Type B pancreatic cell (in vitro differentiated cells): ENCODE data around the gene DLG1. TPM values are rescaled to one million over a fixed set of nuclear protein-coding genes. Genes with fewer than 3 reads are reported as not detected.
A peak's percentile ranks its signal among the peaks of the same experiment; 100 is the strongest.

ENCODE experiments used
- DNase-seq: peaks from one replicate; pipeline ENCODE4 v3.0.0; 2021; ENCODE audit warnings: mixed read lengths; ENCODE audit not compliant: unreplicated experiment; ENCODE audit errors: extremely low spot score
- H3K27ac Mint-ChIP-seq: 2 replicates; pipeline ENCODE4 v1.8.0; 2021; ENCODE audit warnings: mild to moderate bottlenecking, mixed read lengths
- H3K27me3 Mint-ChIP-seq: 2 replicates; pipeline ENCODE4 v1.8.0; 2021; ENCODE audit warnings: mixed read lengths
- H3K36me3 Mint-ChIP-seq: 2 replicates; pipeline ENCODE4 v1.8.0; 2021; ENCODE audit warnings: mixed read lengths
- H3K4me1 Mint-ChIP-seq: one replicate; pipeline ENCODE4 v1.8.0; 2021; ENCODE audit warnings: mixed read lengths; ENCODE audit not compliant: unreplicated experiment
- H3K4me3 Mint-ChIP-seq: 2 replicates; pipeline ENCODE4 v1.8.0; 2021; ENCODE audit warnings: mild to moderate bottlenecking, mixed read lengths
- H3K9me3 Mint-ChIP-seq: 2 replicates; pipeline ENCODE4 v1.8.0; 2021; ENCODE audit warnings: mixed read lengths
- CTCF ChIP-seq: fragments of 200-600 bp; sonication (generic); conservative IDR thresholded peaks from 2 replicates; pipeline ENCODE4 v1.5.0; 2021; ENCODE audit warnings: antibody characterized with exemption, mild to moderate bottlenecking
- total RNA-seq: library from RNA; stranded (reverse); gene quantifications from 2 replicates; pipeline ENCODE4 v1.2.1, GENCODE V29; 2021; ENCODE audit warnings: low replicate concordance

The DLG1 gene
- total RNA-seq, 1 donor from 2014 or later = 95.9 TPM

GRCh38 chr3:197300361-197300760 lies 1.9 kb upstream of the DLG1 start:
- Mint-ChIP-seq H3K4me3 (peak overlapping the region; percentile 54), H3K9me3 (peaks cover 4% of the 10 kb centered on the region), H3K4me1 (peaks cover 18% of the 10 kb centered on the region), H3K36me3 (peaks cover 4% of the 10 kb centered on the region), H3K27ac (peak overlapping the region; percentile 73), H3K27me3 (no peaks in the 10 kb centered on the region)
- no peak for TF ChIP-seq CTCF
- DNase-seq = no peak

- peak; percentile 73 for DNase-seq
- no peak for TF ChIP-seq CTCF
- H3K9me3 Mint-ChIP-seq = peaks cover 4% of the 10 kb centered on the region
- H3K27ac Mint-ChIP-seq = peak overlapping the region; percentile 94
- peaks cover 18% of the 10 kb centered on the region for H3K4me1 Mint-ChIP-seq
- no peaks in the 10 kb centered on the region for H3K27me3 Mint-ChIP-seq
- peak overlapping the region; percentile 94 for H3K4me3 Mint-ChIP-seq
- peaks cover 4% of the 10 kb centered on the region for H3K36me3 Mint-ChIP-seq
These were observed 788 bp upstream of the DLG1 start for GRCh38 chr3:197298945-197299854.

- Mint-ChIP-seq H3K27ac (peak overlapping the region; percentile 94), H3K36me3 (peaks cover 9% of the 10 kb centered on the region), H3K9me3 (peaks cover 4% of the 10 kb centered on the region), H3K4me3 (peak overlapping the region; percentile 96), H3K4me1 (peaks cover 24% of the 10 kb centered on the region), H3K27me3 (no peaks in the 10 kb centered on the region)
- TF ChIP-seq CTCF = no peak
- peak; percentile 93 for DNase-seq
These were observed 704 bp downstream of the DLG1 start for GRCh38 chr3:197297476-197298340.

- H3K27me3 Mint-ChIP-seq = no peaks in the 10 kb centered on the region
- H3K4me1 Mint-ChIP-seq = peaks cover 22% of the 10 kb centered on the region
- peak overlapping the region; percentile 96 for H3K4me3 Mint-ChIP-seq
- H3K9me3 Mint-ChIP-seq = no peaks in the 10 kb centered on the region
- H3K36me3 Mint-ChIP-seq = peaks cover 14% of the 10 kb centered on the region
- DNase-seq = no peak
- H3K27ac Mint-ChIP-seq = peak overlapping the region; percentile 94
- TF ChIP-seq CTCF = no peak
These were observed 1.4 kb downstream of the DLG1 start for GRCh38 chr3:197297002-197297401.

GRCh38 chr3:197296545-197296944 lies 1.9 kb downstream of the DLG1 start:
- no peaks in the 10 kb centered on the region for H3K27me3 Mint-ChIP-seq
- H3K27ac Mint-ChIP-seq = peak overlapping the region; percentile 94
- H3K36me3 Mint-ChIP-seq = peaks cover 19% of the 10 kb centered on the region
- no peaks in the 10 kb centered on the region for H3K9me3 Mint-ChIP-seq
- H3K4me1 Mint-ChIP-seq = peaks cover 22% of the 10 kb centered on the region
- H3K4me3 Mint-ChIP-seq = peak overlapping the region; percentile 96
- no peak for DNase-seq
- no peak for TF ChIP-seq CTCF
